ENCODE data around the gene MAGI1.

MAGI1 gene

DNA sequence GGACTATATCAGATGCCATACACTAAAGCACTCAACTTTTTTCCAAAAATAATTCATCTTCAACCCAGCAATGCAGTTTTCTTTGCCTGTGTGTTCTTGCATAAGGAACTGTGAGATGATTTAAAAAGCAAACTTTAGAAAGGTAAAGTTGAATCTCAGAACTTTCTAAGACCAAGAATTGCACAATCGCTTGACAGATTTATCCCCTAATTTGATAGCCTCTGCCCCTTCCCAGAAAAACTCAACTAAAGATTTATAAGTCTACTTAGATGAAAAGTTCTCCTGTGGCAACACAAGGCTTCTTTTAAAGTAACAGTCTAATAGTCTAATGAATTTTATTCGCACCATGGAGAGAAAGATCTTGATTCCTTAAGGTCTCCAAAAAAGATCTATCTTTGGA, 259.3 kb downstream of the MAGI1 start:
- Histone ChIP-seq H3K9me2 (replicated peaks; ENCODE audit: low read depth, low read length) (no peaks in the 10 kb centered on the region), H3K79me2 (ENCODE audit: insufficient read depth, low read length) (no peaks in the 10 kb centered on the region)
- TF ChIP-seq, protein P1, sequence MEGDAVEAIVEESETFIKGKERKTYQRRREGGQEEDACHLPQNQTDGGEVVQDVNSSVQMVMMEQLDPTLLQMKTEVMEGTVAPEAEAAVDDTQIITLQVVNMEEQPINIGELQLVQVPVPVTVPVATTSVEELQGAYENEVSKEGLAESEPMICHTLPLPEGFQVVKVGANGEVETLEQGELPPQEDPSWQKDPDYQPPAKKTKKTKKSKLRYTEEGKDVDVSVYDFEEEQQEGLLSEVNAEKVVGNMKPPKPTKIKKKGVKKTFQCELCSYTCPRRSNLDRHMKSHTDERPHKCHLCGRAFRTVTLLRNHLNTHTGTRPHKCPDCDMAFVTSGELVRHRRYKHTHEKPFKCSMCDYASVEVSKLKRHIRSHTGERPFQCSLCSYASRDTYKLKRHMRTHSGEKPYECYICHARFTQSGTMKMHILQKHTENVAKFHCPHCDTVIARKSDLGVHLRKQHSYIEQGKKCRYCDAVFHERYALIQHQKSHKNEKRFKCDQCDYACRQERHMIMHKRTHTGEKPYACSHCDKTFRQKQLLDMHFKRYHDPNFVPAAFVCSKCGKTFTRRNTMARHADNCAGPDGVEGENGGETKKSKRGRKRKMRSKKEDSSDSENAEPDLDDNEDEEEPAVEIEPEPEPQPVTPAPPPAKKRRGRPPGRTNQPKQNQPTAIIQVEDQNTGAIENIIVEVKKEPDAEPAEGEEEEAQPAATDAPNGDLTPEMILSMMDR (conservative IDR thresholded peaks at IDR 0.05; ENCODE audit: low read length): no peak
- TF ChIP-seq EZH2phosphoT487 (IDR thresholded peaks at IDR 0.05; ENCODE audit: borderline replicate concordance): no peak

DNA sequence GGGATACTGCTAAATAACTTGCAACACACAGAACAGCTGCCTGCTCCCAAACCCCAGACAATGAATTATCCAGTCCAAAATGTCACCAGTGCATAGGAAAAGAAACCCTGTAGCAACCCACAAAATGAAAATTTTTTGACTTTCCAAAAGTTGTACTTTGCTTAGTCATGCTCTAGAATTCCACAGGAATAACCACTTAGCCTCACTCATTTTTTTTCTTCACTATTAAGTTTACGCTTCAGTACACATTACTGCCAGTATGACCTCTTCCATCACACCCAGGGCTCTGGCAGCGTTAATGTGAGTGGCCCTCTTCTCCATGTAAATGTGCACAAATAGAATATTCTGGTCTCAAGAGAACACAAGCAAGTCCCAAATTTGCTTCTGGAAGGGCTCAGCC, 259.8 kb downstream of the MAGI1 start:
- Histone ChIP-seq H3K79me2 (ENCODE audit: insufficient read depth, low read length) (no peaks in the 10 kb centered on the region), H3K4me3 (ENCODE audit: low read length, poor library complexity, severe bottlenecking) (no peak overlapping the region), H3K9me2 (replicated peaks; ENCODE audit: low read depth, low read length) (no peaks in the 10 kb centered on the region), H3K36me3 (ENCODE audit: insufficient read depth, low read length) (no peaks in the 10 kb centered on the region), H3K9me3 (ENCODE audit: insufficient read depth, low read depth, low read length) (no peaks in the 10 kb centered on the region), H3K27me3 (ENCODE audit: insufficient read depth, low read length, poor library complexity, severe bottlenecking) (no peaks in the 10 kb centered on the region), H3K4me2 (ENCODE audit: low read depth, low read length, poor library complexity, severe bottlenecking) (no peak overlapping the region), H3F3A (ENCODE audit: low read depth) (no peaks in the 10 kb centered on the region), H2AFZ (ENCODE audit: low read length) (no peak overlapping the region), H3K9ac (ENCODE audit: low read depth, low read length, poor library complexity, severe bottlenecking) (no peak overlapping the region), H3K4me1 (ENCODE audit: insufficient read depth, low read length, poor library complexity, severe bottlenecking) (peaks cover 8% of the 10 kb centered on the region), H4K20me1 (ENCODE audit: insufficient read depth, low read length, poor library complexity, severe bottlenecking) (no peaks in the 10 kb centered on the region)
- no peak for TF ChIP-seq EZH2phosphoT487 (IDR thresholded peaks at IDR 0.05; ENCODE audit: borderline replicate concordance)
- TF ChIP-seq, protein P1 (conservative IDR thresholded peaks at IDR 0.05; ENCODE audit: low read length): no peak

More for the DNA sequence above, 259.3 kb downstream of the MAGI1 start:
- Histone ChIP-seq H3K36me3 (ENCODE audit: insufficient read depth, low read length) (no peaks in the 10 kb centered on the region), H2AFZ (ENCODE audit: low read length) (no peak overlapping the region), H3K4me3 (ENCODE audit: low read length, poor library complexity, severe bottlenecking) (no peak overlapping the region), H3K27me3 (ENCODE audit: insufficient read depth, low read length, poor library complexity, severe bottlenecking) (no peaks in the 10 kb centered on the region), H3K9ac (ENCODE audit: low read depth, low read length, poor library complexity, severe bottlenecking) (no peak overlapping the region), H3K4me1 (ENCODE audit: insufficient read depth, low read length, poor library complexity, severe bottlenecking) (peaks cover 8% of the 10 kb centered on the region), H3F3A (ENCODE audit: low read depth) (no peaks in the 10 kb centered on the region), H3K9me3 (ENCODE audit: insufficient read depth, low read depth, low read length) (no peaks in the 10 kb centered on the region), H4K20me1 (ENCODE audit: insufficient read depth, low read length, poor library complexity, severe bottlenecking) (no peaks in the 10 kb centered on the region), H3K4me2 (ENCODE audit: low read depth, low read length, poor library complexity, severe bottlenecking) (no peak overlapping the region)

GRCh38 chr3:65777050-65777449, 261.7 kb downstream of the MAGI1 start:
- peaks cover 18% of the 10 kb centered on the region for H3K4me1 ChIP-seq (ENCODE audit: insufficient read depth, low read length, poor library complexity, severe bottlenecking)
- H3K4me3 ChIP-seq (ENCODE audit: low read length, poor library complexity, severe bottlenecking): no peak overlapping the region
- no peaks in the 10 kb centered on the region for H3K79me2 ChIP-seq (ENCODE audit: insufficient read depth, low read length)
- no peaks in the 10 kb centered on the region for H3K36me3 ChIP-seq (ENCODE audit: insufficient read depth, low read length)
- no peaks in the 10 kb centered on the region for H4K20me1 ChIP-seq (ENCODE audit: insufficient read depth, low read length, poor library complexity, severe bottlenecking)
- H3K9ac ChIP-seq (ENCODE audit: low read depth, low read length, poor library complexity, severe bottlenecking): no peak overlapping the region
- no peak for TF ChIP-seq EZH2phosphoT487 (IDR thresholded peaks at IDR 0.05; ENCODE audit: borderline replicate concordance)
- TF ChIP-seq, protein P1 (conservative IDR thresholded peaks at IDR 0.05; ENCODE audit: low read length): no peak
- H3K9me2 ChIP-seq (replicated peaks; ENCODE audit: low read depth, low read length): no peaks in the 10 kb centered on the region
- no peaks in the 10 kb centered on the region for H3K27me3 ChIP-seq (ENCODE audit: insufficient read depth, low read length, poor library complexity, severe bottlenecking)
- H3F3A ChIP-seq (ENCODE audit: low read depth): no peaks in the 10 kb centered on the region
- H2AFZ ChIP-seq (ENCODE audit: low read length): no peak overlapping the region
- no peaks in the 10 kb centered on the region for H3K9me3 ChIP-seq (ENCODE audit: insufficient read depth, low read depth, low read length)
- no peak overlapping the region for H3K4me2 ChIP-seq (ENCODE audit: low read depth, low read length, poor library complexity, severe bottlenecking)

Data from Loucy (cell line).